OCI-LY7 (cell line): ENCODE data around the gene ROPN1L. TPM values are rescaled to one million over a fixed set of nuclear protein-coding genes. Genes with fewer than 3 reads are reported as not detected.

Experiments
- BruUV-seq: library from RNA; stranded (reverse); fragments of 400-500 nt; replicated peaks from 2 replicates; lab custom pipeline; 2021; lab: Mats Ljungman, UMichigan
- CTCF ChIA-PET: fragments of 300-600 bp; sonication (Branson Sonifier 250); formaldehyde crosslinking; loops from one replicate; lab custom pipeline; 2022; ENCODE audit warnings: antibody characterized with exemption; ENCODE audit not compliant: unreplicated experiment; lab: Charles Lee
- POLR2A ChIA-PET: fragments of 300-600 bp; sonication (Branson Sonifier 250); formaldehyde crosslinking; loops from one replicate; lab custom pipeline; 2022; ENCODE audit warnings: antibody characterized with exemption; lab: Charles Lee
- DNase-seq: peaks from one replicate; pipeline ENCODE4 v3.0.0-alpha.2; 2015; ENCODE audit warnings: low spot score
- H2AFZ ChIP-seq: fragments of 200-600 bp; sonication (generic), shearing (Covaris generic); 2 replicates; pipeline ENCODE4 v1.6.1; 2014; ENCODE audit warnings: mild to moderate bottlenecking, antibody characterized with exemption, low read length, moderate library complexity
- H3K27ac ChIP-seq: fragments of 200-600 bp; sonication (generic); 2 replicates; pipeline ENCODE4 v1.5.1; 2014; ENCODE audit warnings: mixed run types, low read depth, mild to moderate bottlenecking, moderate library complexity, low read length, inconsistent platforms; ENCODE audit not compliant: poor library complexity, severe bottlenecking
- H3K36me3 ChIP-seq: fragments of 200-600 bp; sonication (generic); 2 replicates; pipeline ENCODE4 v1.6.1; 2014; ENCODE audit warnings: mild to moderate bottlenecking, antibody characterized with exemption, low read length, moderate library complexity, mixed read lengths; ENCODE audit not compliant: insufficient read depth
- H3K4me1 ChIP-seq: fragments of 200-600 bp; sonication (generic); 2 replicates; pipeline ENCODE4 v1.5.1; 2014; ENCODE audit warnings: mild to moderate bottlenecking, low read length; ENCODE audit not compliant: insufficient read depth, poor library complexity, severe bottlenecking
- H3K4me2 ChIP-seq: fragments of 200-600 bp; sonication (generic); 2 replicates; pipeline ENCODE4 v1.6.1; 2014; ENCODE audit warnings: mild to moderate bottlenecking, low read length
- H3K4me3 ChIP-seq: fragments of 200-600 bp; sonication (generic); 2 replicates; pipeline ENCODE4 v1.5.1; 2014; ENCODE audit warnings: mild to moderate bottlenecking, low read depth, low read length; ENCODE audit not compliant: poor library complexity, severe bottlenecking
- H3K79me2 ChIP-seq: fragments of 200-600 bp; sonication (generic); 2 replicates; pipeline ENCODE4 v1.6.1; 2016; ENCODE audit warnings: low read depth, mild to moderate bottlenecking, low read length, moderate library complexity, mixed read lengths; ENCODE audit not compliant: insufficient read depth
- H3K9me2 ChIP-seq: fragments of 200-600 bp; sonication (generic); 2 replicates; pipeline ENCODE4 v1.6.1; 2016; ENCODE audit warnings: mild to moderate bottlenecking, low read length, mixed read lengths; ENCODE audit not compliant: insufficient read depth
- H3K9me3 ChIP-seq: fragments of 200-600 bp; sonication (generic); 2 replicates; pipeline ENCODE4 v1.6.1; 2014; ENCODE audit warnings: mild to moderate bottlenecking, mixed run types, low read length, mixed read lengths
- H4K20me1 ChIP-seq: fragments of 200-600 bp; sonication (generic); 2 replicates; pipeline ENCODE4 v1.6.1; 2014; ENCODE audit warnings: mild to moderate bottlenecking, antibody characterized with exemption, low read length, moderate library complexity, mixed read lengths; ENCODE audit not compliant: insufficient read depth
- CTCF ChIP-seq: fragments of 200-600 bp; sonication (generic); conservative IDR thresholded peaks from 2 replicates; pipeline ENCODE4 v1.5.1; 2014; ENCODE audit warnings: mild to moderate bottlenecking, antibody characterized with exemption, low read length, moderate library complexity, mixed read lengths
- EZH2phosphoT487 ChIP-seq: fragments of 200-600 bp; sonication (generic); IDR thresholded peaks from 2 replicates; pipeline ENCODE4 v1.6.1; 2018; ENCODE audit warnings: low read depth, borderline replicate concordance, mild to moderate bottlenecking, mixed run types, antibody characterized with exemption, low read length, moderate library complexity, mixed read lengths
- intact Hi-C: fragments of 100-400 bp; cut with micrococcal nuclease; formaldehyde crosslinking; loops from one replicate; pipeline ENCODE4 v1.10.0; 2022; ENCODE audit not compliant: unreplicated experiment
- total RNA-seq, 2 experiments: library from RNA; depleted of rRNA in 1 of 2; stranded (reverse); fragments of >200 nt in 1 of 2; shearing (Covaris generic) in 1 of 2; gene quantifications; 2 replicates each; pipeline ENCODE4 v1.2.3, GENCODE V29; 2014 to 2022

The ROPN1L gene
- total RNA-seq, 2 experiments from 2014 or later, result 0.35 to 0.36 TPM

DNA sequence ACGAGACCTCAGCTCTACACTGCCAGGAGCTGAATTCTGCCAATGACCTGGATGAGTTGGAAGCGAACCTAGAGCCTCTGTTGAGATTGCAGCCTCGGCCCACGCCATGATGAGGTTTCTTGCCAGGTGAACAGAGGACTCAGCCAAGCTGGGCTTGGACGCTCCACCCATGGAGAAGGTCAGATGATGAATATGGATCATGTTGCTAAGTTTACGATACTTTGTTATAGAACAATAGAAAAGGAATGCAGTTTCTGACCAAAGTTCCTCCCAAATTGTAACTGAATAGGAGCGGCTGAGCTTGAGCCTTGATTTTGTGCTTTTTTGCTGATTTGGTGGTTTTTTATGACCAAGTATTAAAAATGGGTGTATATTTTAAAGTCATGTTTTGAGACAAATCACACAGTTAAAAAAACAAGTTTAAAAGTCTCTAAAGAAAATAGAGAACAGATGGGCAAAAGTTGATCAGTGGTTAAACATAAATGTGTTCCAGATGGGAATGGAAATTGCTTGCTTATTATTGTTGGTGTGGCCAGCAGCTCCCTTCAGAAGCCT, 32.9 kb downstream of the ROPN1L start:
- Histone ChIP-seq H3K4me3 (no peak overlapping the region), H3K79me2 (no peaks in the 10 kb centered on the region), H4K20me1 (no peaks in the 10 kb centered on the region), H3K36me3 (no peaks in the 10 kb centered on the region), H3K27ac (no peak overlapping the region), H3K9me2 (no peaks in the 10 kb centered on the region), H3K4me2 (no peak overlapping the region), H2AFZ (no peak overlapping the region), H3K9me3 (no peaks in the 10 kb centered on the region), H3K4me1 (no peaks in the 10 kb centered on the region)
- no peak for TF ChIP-seq EZH2phosphoT487
- no peak for TF ChIP-seq CTCF
- ChIA-PET POLR2A (interaction anchor here (0.7 kb wide), 1 partner anchor 14 kb away, joined by 4 read pairs; no protein-coding TSS in a partner anchor), CTCF (no interaction called here)
- DNase-seq, result no peak
- no TSS peak for BruUV-seq
- intact Hi-C loops, result no loop called here

DNA sequence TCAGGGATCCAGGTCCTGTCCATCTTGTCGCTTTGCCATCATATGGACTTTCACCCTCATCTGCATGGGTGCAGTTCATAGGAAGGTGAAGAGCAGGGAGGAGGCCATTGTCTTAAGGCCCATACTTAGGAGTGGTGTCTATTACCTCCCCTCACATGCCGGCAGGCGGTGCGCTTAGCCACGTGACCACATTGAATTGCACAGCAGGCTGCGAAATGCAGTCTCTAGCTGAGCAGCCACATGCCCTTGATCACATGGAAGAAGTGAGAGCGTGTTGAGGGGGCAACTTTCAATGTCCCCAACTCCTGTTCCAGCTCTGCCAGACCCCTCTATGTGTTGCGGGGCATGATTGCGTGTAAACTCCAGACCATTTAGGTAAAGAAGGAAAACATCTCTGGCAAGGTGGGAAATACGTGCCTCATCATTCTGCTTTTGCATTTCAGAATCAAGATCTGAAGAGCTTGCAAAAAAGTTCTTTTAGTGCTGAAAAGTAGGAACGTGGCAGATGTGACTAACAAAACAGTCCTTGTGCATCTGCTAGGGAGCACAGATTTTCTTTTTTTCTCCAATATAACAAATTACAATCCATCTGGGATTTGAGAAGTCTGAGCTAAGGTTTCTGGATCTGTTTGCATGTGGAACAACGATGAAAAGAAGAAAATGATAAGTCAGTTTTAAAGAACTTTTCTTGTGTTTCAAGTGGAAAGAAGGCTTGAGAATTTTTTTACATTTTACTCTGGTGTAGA, 34.4 kb downstream of the ROPN1L start:
- H3K4me1 ChIP-seq, result no peaks in the 10 kb centered on the region
- H3K36me3 ChIP-seq, result no peaks in the 10 kb centered on the region
- BruUV-seq, result no TSS peak
- no peak overlapping the region for H3K27ac ChIP-seq
- H3K9me2 ChIP-seq, result no peaks in the 10 kb centered on the region
- no peaks in the 10 kb centered on the region for H3K9me3 ChIP-seq
- H3K4me2 ChIP-seq, result no peak overlapping the region
- H3K4me3 ChIP-seq, result no peak overlapping the region
- intact Hi-C loops, result no loop called here
- POLR2A ChIA-PET, result no interaction called here
- no peaks in the 10 kb centered on the region for H3K79me2 ChIP-seq
- CTCF ChIA-PET, result no interaction called here
- TF ChIP-seq EZH2phosphoT487, result no peak
- TF ChIP-seq CTCF, result no peak
- no peak overlapping the region for H2AFZ ChIP-seq
- DNase-seq, result no peak
- H4K20me1 ChIP-seq, result no peaks in the 10 kb centered on the region

DNA sequence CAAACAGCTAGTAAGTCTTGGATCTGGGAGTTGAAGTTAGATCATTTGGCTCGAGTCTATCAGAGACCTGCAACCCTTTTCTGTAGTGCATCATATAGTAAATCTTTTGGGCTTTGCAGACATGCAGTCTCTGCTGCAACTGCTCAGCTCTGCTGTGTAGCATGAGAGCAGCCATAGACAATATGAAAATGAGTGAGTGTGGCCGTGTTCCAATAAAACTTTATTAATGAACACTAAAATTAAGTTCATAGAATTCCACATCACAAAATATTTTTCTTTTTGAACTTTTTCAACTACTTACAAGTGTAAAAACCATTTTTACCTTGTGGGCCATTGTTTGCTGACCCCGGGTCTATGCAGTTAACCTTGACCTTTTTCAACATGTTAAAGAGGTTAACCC, 35.2 kb downstream of the ROPN1L start:
- H3K4me1 ChIP-seq, result no peaks in the 10 kb centered on the region
- DNase-seq, result no peak
- no peak overlapping the region for H3K27ac ChIP-seq
- no peak overlapping the region for H3K4me2 ChIP-seq
- ChIA-PET CTCF (no interaction called here), POLR2A (no interaction called here)
- H3K36me3 ChIP-seq, result no peaks in the 10 kb centered on the region
- no peak overlapping the region for H2AFZ ChIP-seq
- H3K4me3 ChIP-seq, result no peak overlapping the region
- TF ChIP-seq EZH2phosphoT487 (no peak), CTCF (no peak)
- intact Hi-C loops, result no loop called here
- no peaks in the 10 kb centered on the region for H4K20me1 ChIP-seq
- BruUV-seq, result no TSS peak
- no peaks in the 10 kb centered on the region for H3K9me3 ChIP-seq
- no peaks in the 10 kb centered on the region for H3K79me2 ChIP-seq
- no peaks in the 10 kb centered on the region for H3K9me2 ChIP-seq
